GM12878 (cell line): Measurements from ENCODE around the gene TJAP1. TPM values are rescaled to one million over a fixed set of nuclear protein-coding genes. Genes with fewer than 3 reads are reported as not detected.
A peak's percentile ranks its signal among the peaks of the same experiment; 100 is the strongest.

Source experiments
- ATF3 ChIP-seq: IDR thresholded peaks from 2 replicates; pipeline ENCODE4 v1.6.1; 2011; ENCODE audit warnings: low read depth, mild to moderate bottlenecking, low read length, moderate library complexity, borderline replicate concordance; ENCODE audit errors: extremely low read depth
- BACH1 ChIP-seq: fragments of 450-650 bp; IDR thresholded peaks from 2 replicates; pipeline ENCODE4 v1.6.1; 2017; ENCODE audit warnings: mild to moderate bottlenecking, borderline replicate concordance
- BCLAF1 ChIP-seq: fragments of 450-650 bp; IDR thresholded peaks from 2 replicates; pipeline ENCODE4 v1.6.1; 2017; ENCODE audit warnings: antibody characterized with exemption, mild to moderate bottlenecking, moderate library complexity
- BHLHE40 ChIP-seq, 2 experiments: fragments of 450-650 bp in 1 of 2; IDR thresholded peaks; 2 replicates each; pipeline ENCODE4 v1.6.1; 2011 to 2017; ENCODE audit warnings: low read depth in 2 of 2, borderline replicate concordance in 1 of 2, improper control_type of control experiment in 1 of 2, low read length in 1 of 2, mild to moderate bottlenecking in 1 of 2
- CBX3 ChIP-seq: fragments of 200-600 bp; sonication (generic); IDR thresholded peaks from 2 replicates; pipeline ENCODE4 v1.6.1; 2016; ENCODE audit warnings: low read depth, borderline replicate concordance
- CHD4 ChIP-seq: fragments of 200-600 bp; sonication (generic); IDR thresholded peaks from 2 replicates; pipeline ENCODE4 v1.6.1; 2016; ENCODE audit warnings: mild to moderate bottlenecking
- EZH2 ChIP-seq: IDR thresholded peaks from 2 replicates; pipeline ENCODE4 v1.6.1; 2012; ENCODE audit warnings: low read depth, mild to moderate bottlenecking, control low read depth, inconsistent platforms, low read length, borderline replicate concordance; ENCODE audit not compliant: control insufficient read depth
- IKZF1 ChIP-seq: fragments of 450-650 bp; conservative IDR thresholded peaks from 2 replicates; pipeline ENCODE4 v1.6.1; 2017; ENCODE audit warnings: antibody characterized with exemption, mild to moderate bottlenecking
- JUNB ChIP-seq: IDR thresholded peaks from 2 replicates; pipeline ENCODE4 v1.6.1; 2016; ENCODE audit warnings: antibody characterized with exemption, mild to moderate bottlenecking
- MTA2 ChIP-seq: fragments of 450-650 bp; IDR thresholded peaks from 2 replicates; pipeline ENCODE4 v1.6.1; 2016; ENCODE audit warnings: low read depth, mild to moderate bottlenecking, moderate library complexity
- MXI1 ChIP-seq: fragments of 150-350 bp; IDR thresholded peaks from 2 replicates; pipeline ENCODE4 v1.6.1; 2011; ENCODE audit warnings: low read depth, mild to moderate bottlenecking, inconsistent platforms, low read length, improper control_type of control experiment
- NFIC ChIP-seq: IDR thresholded peaks from 2 replicates; pipeline ENCODE4 v1.6.1; 2012; ENCODE audit warnings: low read depth, mild to moderate bottlenecking, inconsistent platforms, low read length, moderate library complexity
- PAX5 ChIP-seq: IDR thresholded peaks from 2 replicates; pipeline ENCODE4 v1.6.1; 2011; ENCODE audit warnings: low read depth, low read length, borderline replicate concordance
- PKNOX1 ChIP-seq: fragments of 450-650 bp; IDR thresholded peaks from 2 replicates; pipeline ENCODE4 v1.6.1; 2016; ENCODE audit warnings: mild to moderate bottlenecking
- RAD51 ChIP-seq: fragments of 450-650 bp; IDR thresholded peaks from 2 replicates; pipeline ENCODE4 v1.6.1; 2016; ENCODE audit warnings: moderate library complexity, mild to moderate bottlenecking, inconsistent platforms
- REST ChIP-seq: IDR thresholded peaks from 2 replicates; pipeline ENCODE4 v1.6.1; 2012; ENCODE audit warnings: mild to moderate bottlenecking, low read depth, low read length
- SKIL ChIP-seq: fragments of 450-650 bp; IDR thresholded peaks from 2 replicates; pipeline ENCODE4 v1.6.1; 2017; ENCODE audit warnings: mild to moderate bottlenecking, low read depth, inconsistent platforms; ENCODE audit not compliant: poor library complexity, severe bottlenecking
- SREBF1 ChIP-seq: IDR thresholded peaks from 2 replicates; pipeline ENCODE4 v1.6.1; 2012; ENCODE audit warnings: mild to moderate bottlenecking, low read length
- SUPT20H ChIP-seq: IDR thresholded peaks from 2 replicates; pipeline ENCODE4 v1.6.1; 2011; ENCODE audit warnings: low read depth, mild to moderate bottlenecking, low read length, moderate library complexity, borderline replicate concordance; ENCODE audit not compliant: control insufficient read depth
- TARDBP ChIP-seq: IDR thresholded peaks from 2 replicates; pipeline ENCODE4 v1.6.1; 2016; ENCODE audit warnings: borderline replicate concordance
- polyA plus RNA-seq, 11 experiments: library from polyadenylated mRNA; depleted of rRNA in 4 of 11; unstranded in 6 of 11; stranded (reverse) in 5 of 11; fragments of >200 nt; fragmentation: Nextera tagmentation in 4 of 11; fragmentation: Illumina TruSeq in 1 of 11; extraction: Ambion mirVana in 4 of 11; extraction: Trizol in 1 of 11; gene quantifications; 1 replicate in 1 of 11; 2 replicates in 10 of 11; pipeline versions ENCODE4 v1.2.1 to v1.2.3, GENCODE V29; 2011 to 2016; ENCODE audit warnings: inconsistent platforms in 2 of 11, missing spikeins in 2 of 11, low read depth in 1 of 11
- total RNA-seq, 4 experiments: library from RNA; depleted of rRNA in 3 of 4; stranded (reverse); fragments of >200 nt in 3 of 4; fragmentation: Illumina TruSeq in 1 of 4; extraction: Trizol in 1 of 4; gene quantifications; 2 replicates each; pipeline versions ENCODE4 v1.2.1 to v1.2.3, GENCODE V29; 2013 to 2021

Gene TJAP1
- total and polyA plus RNA-seq, 10 of the 15 experiments (the other 5 are each of a cell fraction or from before 2014, with no cell fraction given) = 0.11 to 22.6 (median 12.8) TPM

GRCh38 chr6:43541774-43542471 is 64.6 kb downstream of the TJAP1 start (continued):
- 0 out of 2 replicates have a peak, but pooled peaks have one; percentile 27 for TF ChIP-seq REST
- TF ChIP-seq ATF3 = no peak
- TF ChIP-seq BACH1 = no peak
- TF ChIP-seq MXI1 = no peak
- TF ChIP-seq IKZF1 = no peak
- TF ChIP-seq PKNOX1 = no peak
- peak; percentile 36 for TF ChIP-seq SKIL
- TF ChIP-seq PAX5 = peak; percentile 49; the same call in 1 of the 2 replicates
- peak; percentile 73 for TF ChIP-seq NFIC
- no peak for TF ChIP-seq RAD51
- TF ChIP-seq BHLHE40 (IDR thresholded peaks at IDR 0.05; ENCODE audit: borderline replicate concordance in 1 of 2, low read depth in 2 of 2, low read length in 1 of 2) = 0 out of 4 replicates have a peak, but pooled peaks of 1 of the 2 experiments have one; percentile 26
- no peak for TF ChIP-seq BCLAF1
- no peak for TF ChIP-seq EZH2
- TF ChIP-seq TARDBP = no peak
- no peak for TF ChIP-seq MTA2
- TF ChIP-seq JUNB = peak; percentile 14; the same call in 1 of the 2 replicates
- no peak for TF ChIP-seq SUPT20H
- TF ChIP-seq SREBF1 = no peak
- TF ChIP-seq CHD4 = no peak
- TF ChIP-seq CBX3 = no peak
